ENCODE data around the gene HOPX.

GRCh38 chr4:56626420-56626819 lies 54.7 kb downstream of the HOPX start:
- TF ChIP-seq CTCF (IDR thresholded peaks at IDR 0.05; ENCODE audit: control extremely low read depth in 1 of 3, insufficient read depth in 1 of 3, low read depth in 1 of 3, low read length in 3 of 3), result no peak
- no peak for TF ChIP-seq BRCA1 (IDR thresholded peaks at IDR 0.05; ENCODE audit: low read depth, low read length)
- no peak for TF ChIP-seq RNF2 (IDR thresholded peaks at IDR 0.05; ENCODE audit: borderline replicate concordance, low read depth, low read length, missing control alignments, poor library complexity, severe bottlenecking)
- TF ChIP-seq POLR2A (IDR thresholded peaks at IDR 0.05; ENCODE audit: control extremely low read depth in 1 of 2, low read depth in 2 of 2, low read length in 2 of 2), result no peak
- no peak for TF ChIP-seq SP1 (IDR thresholded peaks at IDR 0.05; ENCODE audit: low read depth, low read length)
- TF ChIP-seq POLR2AphosphoS5 (IDR thresholded peaks at IDR 0.05; ENCODE audit: low read depth, low read length), result no peak
- no peak for TF ChIP-seq ZNF274 (IDR thresholded peaks at IDR 0.05; ENCODE audit: borderline replicate concordance, extremely low read depth, low read length)
- no peak for TF ChIP-seq EP300 (IDR thresholded peaks at IDR 0.05; ENCODE audit: borderline replicate concordance in 1 of 2, low read depth in 2 of 2, low read length in 2 of 2)
- TF ChIP-seq CHD2 (IDR thresholded peaks at IDR 0.05; ENCODE audit: low read length), result no peak
- TF ChIP-seq CBX8 (IDR thresholded peaks at IDR 0.05; ENCODE audit: borderline replicate concordance, low read depth, low read length), result no peak
- TF ChIP-seq SIN3A (conservative IDR thresholded peaks at IDR 0.05 in 1 of 2, IDR thresholded peaks at IDR 0.05 in 1 of 2; ENCODE audit: low read depth in 1 of 2, low read length in 2 of 2), result no peak
- TF ChIP-seq TAF1 (IDR thresholded peaks at IDR 0.05; ENCODE audit: low read depth, low read length), result no peak

All from H1 (cell line).